GM12892 (cell line): Measurements from ENCODE around the gene DOK3.

Experiments
- POLR2A ChIP-seq: IDR thresholded peaks from 2 replicates; pipeline ENCODE4 v1.6.1; 2011; ENCODE audit warnings: low read depth, low read length, control low read depth
- POLR2AphosphoS5 ChIP-seq: IDR thresholded peaks from 2 replicates; pipeline ENCODE4 v1.6.1; 2011; ENCODE audit warnings: low read depth, low read length, control low read depth

- TF ChIP-seq POLR2A (peak; percentile 60; the same call in 1 of the 2 replicates), POLR2AphosphoS5 (no peak; the same call in 1 of the 2 replicates)
These were observed 789 bp downstream of the DOK3 start for GRCh38 chr5:177508837-177509236.
